Fibroblast of the aortic adventitia (primary cell): ENCODE results near the gene DLGAP1. TPM values are rescaled to one million over a fixed set of nuclear protein-coding genes. Genes with fewer than 3 reads are reported as not detected.

Source experiments
- DNase-seq: peaks from one replicate; pipeline ENCODE4 v3.0.0-alpha.2; 2010; ENCODE audit warnings: low read depth
- H3K4me3 ChIP-seq: 2 replicates; pipeline ENCODE4 v1.5.1; 2011; ENCODE audit warnings: low read depth, mild to moderate bottlenecking, control low read depth, low read length, moderate library complexity
- CTCF ChIP-seq: IDR thresholded peaks from 2 replicates; pipeline ENCODE4 v1.5.1; 2011; ENCODE audit warnings: mild to moderate bottlenecking, low read length, control low read depth, inconsistent platforms; ENCODE audit not compliant: insufficient read depth
- total RNA-seq: library from RNA; depleted of rRNA; stranded (reverse); fragments of >200 nt; gene quantifications from 2 replicates; pipeline ENCODE4 v1.2.3, GENCODE V29; 2012; ENCODE audit warnings: low replicate concordance

The DLGAP1 gene
- total RNA-seq, 1 donor = 1.4 TPM

- no peak for DNase-seq
- H3K4me3 ChIP-seq = no peak overlapping the region
- TF ChIP-seq CTCF = no peak
Measured at GRCh38 chr18:3960142-3960541, 495.0 kb downstream of the DLGAP1 start.

- no peak overlapping the region for H3K4me3 ChIP-seq
- TF ChIP-seq CTCF = no peak
- DNase-seq = no peak
Measured at GRCh38 chr18:3952031-3952430, 503.1 kb downstream of the DLGAP1 start.

GRCh38 chr18:3950668-3951404 lies 504.3 kb downstream of the DLGAP1 start:
- no peak for DNase-seq
- no peak for TF ChIP-seq CTCF

GRCh38 chr18:3948958-3949357 lies 506.1 kb downstream of the DLGAP1 start:
- no peak overlapping the region for H3K4me3 ChIP-seq
- TF ChIP-seq CTCF = no peak
- no peak for DNase-seq

More at GRCh38 chr18:3950668-3951404, 504.3 kb downstream of the DLGAP1 start:
- H3K4me3 ChIP-seq = no peak overlapping the region

GRCh38 chr18:3947383-3947782 lies 507.7 kb downstream of the DLGAP1 start:
- DNase-seq = no peak
- H3K4me3 ChIP-seq = no peak overlapping the region
- no peak for TF ChIP-seq CTCF

- H3K4me3 ChIP-seq = no peak overlapping the region
- DNase-seq = peak; percentile 34
- TF ChIP-seq CTCF = no peak
Measured at GRCh38 chr18:3935305-3935704, 519.8 kb downstream of the DLGAP1 start.

- no peak overlapping the region for H3K4me3 ChIP-seq
- no peak for TF ChIP-seq CTCF
- DNase-seq = no peak
Measured at GRCh38 chr18:3932276-3932675, 522.8 kb downstream of the DLGAP1 start.
